HG03280 (cell line): ENCODE results near the gene SH3D19.
"Not testable (repeated sequence)": the region's sequence is repeated elsewhere in the genome, so short reads cannot be mapped to it uniquely, and the experiment has no call there.

Source experiments
- ATAC-seq: cut with Tn5 transposase; IDR thresholded peaks from one replicate; pipeline ENCODE4 v1.9.1; 2021; ENCODE audit warnings: mild to moderate bottlenecking, moderate library complexity; ENCODE audit not compliant: unreplicated experiment

SH3D19 gene

DNA sequence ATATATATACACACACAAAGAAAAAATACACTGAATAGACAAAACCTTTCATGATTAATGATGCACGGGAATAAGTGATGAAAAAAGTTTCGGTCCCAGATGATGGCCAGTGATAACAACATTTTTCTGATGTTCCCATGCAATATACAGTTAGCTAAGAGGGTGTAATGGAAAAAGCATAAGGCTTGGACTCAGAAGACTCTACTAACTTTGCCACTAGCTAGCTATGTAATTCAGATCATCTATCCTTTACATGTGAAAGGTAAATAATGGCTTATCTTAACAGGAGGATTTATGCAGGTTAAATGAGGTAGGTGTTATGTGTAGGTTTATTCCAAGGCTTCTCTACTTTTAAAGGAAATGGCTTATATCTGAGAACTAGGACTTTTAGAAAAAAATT lies 221.6 kb downstream of the SH3D19 start:
- no peak for ATAC-seq

DNA sequence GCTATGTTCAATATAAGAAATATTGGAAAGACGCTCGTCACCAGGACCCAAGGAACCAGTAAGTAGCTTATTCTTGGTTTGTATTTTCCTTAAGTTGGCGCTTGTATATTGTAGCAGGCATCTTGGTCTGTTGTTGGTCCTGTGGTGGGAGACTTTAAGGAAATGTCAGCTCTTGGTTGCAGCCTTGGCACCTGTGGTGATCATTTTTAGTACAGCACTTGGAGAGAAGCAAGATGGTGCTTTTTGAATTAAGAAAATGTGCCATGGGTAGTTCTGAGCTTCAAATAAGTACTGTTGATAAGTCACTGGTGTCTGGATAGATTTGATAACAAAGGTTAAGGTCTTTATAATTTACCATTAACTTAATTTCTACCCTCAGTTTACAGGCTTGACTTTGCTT lies 224.9 kb downstream of the SH3D19 start:
- no peak for ATAC-seq

DNA sequence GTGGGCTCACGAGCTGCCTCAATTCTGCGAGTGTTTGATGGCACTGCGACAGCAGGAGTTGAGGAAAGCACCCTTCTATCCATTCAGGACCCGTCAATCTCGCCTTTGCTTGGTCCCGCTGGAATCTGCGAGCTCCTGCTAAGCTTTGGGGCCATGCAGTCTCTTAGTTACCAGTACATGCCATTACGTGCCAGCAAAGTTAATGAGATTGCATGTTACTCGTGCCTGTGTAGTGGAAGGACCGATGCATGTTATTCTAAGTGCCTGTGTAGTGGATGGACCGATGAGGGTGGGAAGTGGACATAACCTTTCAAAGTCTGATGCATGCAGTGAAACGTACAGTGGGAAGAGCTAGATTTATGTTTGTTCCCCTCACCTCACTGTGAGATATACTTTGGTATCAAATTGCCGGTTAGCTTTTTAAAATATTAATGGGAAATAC lies 225.4 kb downstream of the SH3D19 start:
- ATAC-seq, result no peak

DNA sequence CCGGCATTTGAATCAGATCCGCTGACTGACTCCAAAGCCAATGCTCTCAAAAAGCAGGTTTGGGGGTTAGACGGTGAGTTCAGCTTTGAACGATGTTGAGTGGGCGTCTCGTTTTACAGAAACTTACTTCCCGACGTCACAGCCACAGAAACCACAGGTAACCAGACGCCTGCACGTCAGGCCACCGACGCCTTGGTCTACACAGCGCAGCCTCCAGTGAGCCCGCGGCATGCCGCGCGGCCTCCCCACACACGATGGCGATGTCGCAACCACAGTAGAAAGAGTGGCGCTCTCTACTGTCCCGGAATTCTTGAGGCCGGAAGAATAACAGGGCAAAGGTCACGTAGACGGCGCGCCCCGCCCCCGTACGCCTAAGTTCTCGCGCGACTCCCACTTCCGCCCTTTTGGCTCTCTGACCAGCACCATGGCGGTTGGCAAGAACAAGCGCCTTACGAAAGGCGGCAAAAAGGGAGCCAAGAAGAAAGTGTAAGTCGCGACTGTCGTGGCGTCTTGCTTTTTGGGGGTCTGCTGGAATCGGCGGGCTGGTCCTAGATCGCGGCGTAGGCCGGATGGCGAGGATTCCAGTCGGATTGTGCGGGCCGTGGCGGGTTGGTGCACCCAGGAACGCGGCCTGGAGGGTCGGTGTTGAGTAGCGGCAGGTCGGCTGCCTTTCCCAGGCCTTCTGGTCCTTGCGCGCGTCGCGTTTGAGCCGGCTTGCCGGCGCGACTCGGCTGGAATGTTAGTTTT lies 226.0 kb downstream of the SH3D19 start, which contains the start of gene RPS3A:
TSS of gene RPS3A (plus strand) at position 400 of the 747 bp plus-strand sequence. CDS start at position 425, 25 bp downstream.
- ATAC-seq, result peak; percentile 94

DNA sequence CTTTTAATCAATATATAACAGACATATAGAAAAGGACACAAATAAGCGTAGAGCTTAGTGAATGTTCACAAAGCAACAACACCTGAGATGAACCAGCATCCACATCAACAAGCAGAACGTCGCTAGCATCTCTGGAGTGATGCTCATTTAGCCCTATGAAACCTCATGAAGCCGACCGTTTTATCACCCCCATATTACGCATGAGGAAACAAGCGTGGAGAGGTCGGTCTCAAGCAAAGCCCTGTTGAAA lies 226.5 kb downstream of the SH3D19 start:
- ATAC-seq, result no peak

DNA sequence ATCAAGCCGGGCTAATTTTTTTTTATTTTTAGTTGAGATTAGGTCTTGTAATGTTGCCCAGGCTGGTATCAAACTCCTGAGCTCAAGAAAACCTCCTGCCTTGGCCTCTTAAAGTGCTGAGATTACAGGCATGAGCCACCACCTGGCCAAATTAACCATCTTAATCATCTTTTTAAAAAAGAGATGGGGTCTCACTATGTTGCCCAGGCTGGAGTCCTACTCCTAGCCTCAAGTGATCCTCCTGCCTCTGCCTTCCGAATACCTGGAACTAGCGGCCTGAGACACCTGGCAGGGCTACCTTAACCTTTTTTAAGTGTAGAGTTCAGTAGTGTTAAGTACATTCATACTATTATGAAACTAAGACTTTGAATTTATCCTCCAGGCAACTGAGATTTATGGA lies 227.6 kb downstream of the SH3D19 start:
- ATAC-seq, result no peak

DNA sequence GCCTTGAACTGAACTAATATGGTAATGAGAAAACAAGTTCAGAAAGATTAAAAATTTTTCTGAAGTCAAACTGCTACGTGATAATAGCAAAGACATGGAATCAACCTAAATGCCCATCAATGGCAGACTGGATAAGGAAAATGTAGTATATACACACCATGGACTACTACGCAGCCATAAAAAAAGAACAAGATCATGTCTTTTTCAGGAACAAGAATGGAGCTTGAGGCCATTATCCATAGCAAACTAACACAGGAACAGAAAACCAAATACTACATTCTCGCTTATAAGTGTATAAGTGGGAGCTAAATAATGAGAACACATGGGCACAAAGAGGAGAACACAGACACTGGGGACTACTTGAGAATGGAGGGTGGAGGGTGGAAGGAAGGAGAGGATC lies 230.3 kb downstream of the SH3D19 start:
- ATAC-seq, result no peak

DNA sequence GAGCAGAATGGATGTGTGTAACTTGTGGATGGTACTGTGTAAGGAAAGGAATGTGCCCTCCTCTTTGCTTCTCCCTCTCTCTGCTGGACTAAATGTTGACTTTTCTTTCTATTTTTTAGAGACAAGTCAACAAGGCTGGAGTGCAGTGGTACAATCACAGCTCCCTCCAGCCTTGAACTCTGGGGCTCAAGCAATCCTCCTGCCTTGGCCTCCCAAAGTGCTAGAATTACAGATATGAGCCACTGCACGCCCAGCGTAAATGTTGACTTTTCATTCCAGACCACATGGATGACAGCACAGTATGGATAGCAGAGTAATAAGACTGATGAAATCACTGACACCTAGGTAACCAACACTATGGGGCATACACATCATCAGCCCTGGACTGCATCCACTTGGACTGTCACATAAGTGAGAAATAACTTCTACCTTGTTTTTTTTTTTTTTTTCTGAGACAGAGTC lies 231.1 kb downstream of the SH3D19 start:
- ATAC-seq, result no peak

DNA sequence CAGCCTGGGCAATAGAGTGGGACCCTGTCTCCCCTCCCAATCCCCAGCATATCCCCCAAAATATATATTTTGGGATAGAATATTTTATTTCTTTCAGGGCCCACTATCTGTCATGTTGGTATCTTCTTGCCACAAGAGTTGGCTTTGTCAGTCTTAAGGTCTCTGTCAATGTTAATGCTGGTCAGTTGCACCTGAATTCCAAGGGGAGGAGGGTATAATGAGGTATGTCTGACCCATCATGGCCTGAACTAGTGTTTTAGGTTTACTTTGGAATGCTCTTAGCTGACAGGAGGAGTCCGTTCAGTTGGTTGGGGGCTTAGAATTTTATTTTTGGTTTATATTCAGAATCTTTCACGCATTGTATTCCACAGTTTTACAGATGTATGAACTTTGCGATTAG lies 232.2 kb downstream of the SH3D19 start:
- no peak for ATAC-seq

DNA sequence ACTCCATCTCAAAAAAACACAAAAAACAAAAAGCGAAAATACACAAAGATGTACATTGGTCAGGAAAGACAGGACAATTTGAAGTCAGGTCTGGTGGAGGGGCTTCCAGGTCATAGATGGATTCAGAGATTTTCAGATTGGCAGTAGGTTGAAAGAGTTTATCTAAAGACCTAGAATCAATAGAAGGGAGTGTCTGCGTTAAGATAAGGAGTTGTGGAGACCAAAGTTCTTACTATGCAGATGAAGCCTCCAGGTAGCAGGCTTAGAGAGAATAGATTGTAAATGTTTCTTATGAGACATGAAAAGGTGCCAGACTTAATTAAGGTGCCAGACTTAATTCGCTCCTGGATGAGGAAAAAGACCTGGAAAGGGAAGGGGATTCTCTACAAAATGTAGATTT lies 232.9 kb downstream of the SH3D19 start:
- no peak for ATAC-seq

DNA sequence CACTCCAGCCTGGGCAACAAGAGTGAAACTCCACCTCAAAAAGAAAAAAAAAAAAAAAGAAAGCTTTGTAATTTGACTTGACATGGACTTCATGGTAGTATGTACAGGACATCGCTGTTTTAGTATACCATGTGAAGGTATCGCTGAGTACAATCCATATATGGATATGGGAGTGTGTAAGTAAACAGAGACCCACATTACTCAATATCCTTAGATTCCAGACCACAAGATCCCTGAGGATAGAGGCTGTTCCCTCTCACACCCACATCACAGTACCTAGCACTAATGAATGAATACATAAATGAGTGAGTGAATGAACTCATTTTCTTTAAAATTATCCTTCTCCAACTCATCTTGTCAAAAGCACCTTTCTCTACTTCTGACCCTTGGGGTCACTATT lies 234.4 kb downstream of the SH3D19 start:
- no peak for ATAC-seq

DNA sequence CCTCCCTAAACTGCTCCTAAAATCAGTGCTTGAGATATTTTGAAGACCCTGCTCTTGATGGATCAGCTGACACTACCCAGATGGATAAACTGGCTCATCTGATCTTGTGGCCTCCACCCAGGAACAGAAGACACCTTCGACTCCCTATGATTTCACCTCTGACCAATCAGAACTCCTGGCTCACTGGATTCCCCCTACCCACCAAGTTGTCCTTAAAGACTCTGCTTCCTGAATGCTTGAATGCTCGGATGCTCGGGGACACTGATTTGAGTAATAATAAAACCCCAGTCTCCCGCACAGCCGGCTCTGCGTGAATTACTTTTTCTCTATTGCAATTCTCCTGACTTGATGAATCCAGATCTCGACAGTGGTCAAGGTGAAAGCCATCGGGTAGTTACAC lies 237.9 kb downstream of the SH3D19 start:
- no peak for ATAC-seq

DNA sequence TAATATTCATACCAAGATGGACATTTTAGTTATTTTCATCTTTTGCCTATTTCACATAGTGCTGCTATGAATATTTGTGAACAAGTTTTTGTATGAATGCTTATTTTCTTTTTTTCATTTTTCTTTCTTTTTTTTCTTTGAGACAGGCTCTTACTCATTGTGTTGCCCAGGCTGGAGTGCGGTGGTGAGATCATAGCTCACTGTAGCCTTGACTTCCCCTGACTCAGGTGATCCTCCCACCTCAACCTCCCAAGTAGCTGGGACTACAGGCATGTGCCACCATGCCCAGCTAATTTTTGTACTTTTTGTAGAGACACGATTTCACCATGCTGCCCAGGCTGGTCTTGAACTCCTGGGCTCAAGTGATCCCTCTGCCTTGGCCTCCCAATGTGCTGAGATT lies 247.4 kb downstream of the SH3D19 start:
- ATAC-seq, result not testable (repeated sequence)

DNA sequence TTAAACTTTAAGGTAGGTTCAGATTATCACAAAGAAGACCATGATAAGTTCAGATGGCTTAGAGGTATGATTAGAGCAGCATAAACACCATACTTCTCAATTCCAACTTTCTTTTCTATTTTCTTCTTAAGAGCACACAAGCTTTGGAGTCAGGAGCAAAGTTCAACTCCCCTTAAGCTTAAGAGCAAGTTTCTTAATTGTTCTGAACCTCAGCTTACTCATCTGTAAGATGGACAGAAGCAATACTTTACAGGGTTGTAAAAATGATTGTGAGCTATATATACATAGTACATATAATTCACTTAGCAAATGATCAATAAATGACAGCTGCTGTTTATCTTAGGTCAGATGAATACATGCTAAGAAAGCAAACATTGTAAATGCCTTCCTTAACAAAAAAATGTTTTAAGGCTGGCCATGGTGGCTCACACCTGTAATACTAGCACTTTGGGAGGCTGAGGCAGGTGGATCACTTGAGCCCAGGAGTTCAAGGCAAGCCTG lies 250.9 kb downstream of the SH3D19 start:
- no peak for ATAC-seq
